HG02623 (cell line): ENCODE results near the gene HNRNPA2B1.
"Not testable (repeated sequence)": the region's sequence is repeated elsewhere in the genome, so short reads cannot be mapped to it uniquely, and the experiment has no call there.

Experiments
- ATAC-seq: cut with Tn5 transposase; IDR thresholded peaks from one replicate; pipeline ENCODE4 v1.9.1; 2021; ENCODE audit warnings: moderate library complexity; ENCODE audit not compliant: unreplicated experiment

Gene HNRNPA2B1

DNA sequence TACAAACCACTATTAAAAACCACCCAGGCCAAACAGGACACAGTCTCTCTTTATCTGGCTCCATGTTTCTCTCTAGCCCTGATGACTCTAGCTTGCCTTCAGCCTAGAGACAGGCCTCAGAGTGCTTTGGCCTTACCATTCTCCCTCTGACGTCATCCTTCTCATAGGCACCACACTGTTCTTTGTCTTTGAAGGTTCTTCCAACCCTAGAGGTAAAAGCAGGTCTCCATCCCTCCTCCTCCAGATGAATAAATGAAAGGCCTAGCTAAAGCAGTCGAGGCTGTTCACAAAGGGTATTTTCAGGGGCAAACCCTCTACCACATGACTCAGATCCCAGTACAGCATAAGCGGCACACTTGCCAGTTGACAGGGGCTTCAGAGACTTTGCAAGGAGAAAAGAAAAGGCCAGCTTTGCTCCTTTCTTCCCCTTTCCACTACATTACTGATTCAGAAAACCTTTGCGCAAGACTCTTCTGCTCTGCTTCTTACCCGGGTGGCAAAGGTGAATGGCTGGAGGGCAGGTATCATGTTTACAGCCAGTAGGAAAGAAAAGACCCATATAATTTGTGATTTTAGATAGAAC is 33.8 kb downstream of the HNRNPA2B1 start:
- ATAC-seq: peak; percentile 37

DNA sequence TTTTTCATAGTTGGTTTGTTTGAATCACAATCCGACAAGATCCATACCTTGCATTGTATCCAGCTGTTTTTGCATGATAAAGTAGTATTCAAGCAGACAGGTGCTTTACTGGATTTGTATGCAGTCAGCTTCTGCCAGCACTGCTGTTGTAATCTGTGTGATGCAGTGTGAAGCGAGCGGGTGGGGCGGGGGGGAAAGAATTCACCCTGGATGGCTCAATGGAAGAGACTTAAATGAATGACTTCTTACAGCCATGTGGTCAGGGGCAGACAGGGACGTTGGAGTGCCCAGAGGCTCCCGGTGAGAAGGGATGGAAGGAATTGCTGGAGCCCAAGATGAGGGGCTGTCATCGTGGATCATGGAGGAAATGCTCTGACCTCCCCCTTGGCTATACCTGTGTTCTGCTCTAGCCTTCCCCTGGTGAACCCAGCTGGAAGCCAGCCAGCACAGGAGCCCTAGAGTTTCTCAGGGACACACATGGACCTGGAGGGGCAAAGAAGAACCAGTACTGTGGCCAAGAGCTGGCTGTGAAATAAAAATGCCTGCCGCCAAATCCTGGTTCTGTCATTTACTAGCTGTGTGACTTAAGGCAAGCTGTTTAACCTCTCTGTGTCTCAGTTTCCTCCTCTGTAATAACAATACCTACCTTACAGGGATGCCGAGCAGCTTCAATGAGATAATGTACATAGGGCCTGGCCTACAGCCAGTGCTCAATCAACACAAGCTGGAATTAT is 34.4 kb downstream of the HNRNPA2B1 start:
- no peak for ATAC-seq

DNA sequence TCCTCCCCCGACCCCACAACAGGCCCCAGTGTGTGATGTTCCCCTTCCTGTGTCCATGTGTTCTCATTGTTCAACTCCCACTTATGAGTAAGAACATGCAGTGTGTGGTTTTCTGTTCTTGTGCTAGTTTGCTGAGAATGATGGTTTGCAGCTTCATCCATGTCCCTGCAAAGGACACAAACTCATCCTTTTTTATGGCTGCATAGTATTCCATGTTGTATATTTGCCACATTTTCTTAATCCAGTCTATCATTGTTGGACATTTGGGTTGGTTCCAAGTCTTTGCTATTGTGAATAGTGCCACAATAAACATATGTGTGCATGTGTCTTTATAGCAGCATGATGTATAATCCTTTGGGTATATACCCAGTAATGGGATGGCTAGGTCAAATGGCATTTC is 36.7 kb downstream of the HNRNPA2B1 start:
- not testable (repeated sequence) for ATAC-seq

DNA sequence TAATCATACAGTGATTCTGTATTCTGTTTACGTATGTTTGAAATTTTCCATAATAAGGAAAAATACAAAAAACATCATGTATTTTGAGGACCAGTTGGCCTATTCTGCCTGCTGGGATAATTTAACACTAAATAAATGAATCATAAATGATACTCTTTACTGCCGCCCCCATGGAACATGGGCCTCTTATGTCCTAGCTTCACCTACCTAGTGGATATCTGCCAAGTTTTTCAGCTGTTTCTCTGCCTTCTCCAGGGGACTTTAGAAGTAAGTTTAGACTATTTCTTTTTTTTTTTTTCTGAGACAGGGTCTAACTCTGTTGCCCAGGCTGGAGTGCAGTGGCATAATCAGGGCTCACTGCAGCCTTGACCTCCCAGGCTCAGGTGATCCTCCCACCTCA is 38.1 kb downstream of the HNRNPA2B1 start:
- no peak for ATAC-seq

DNA sequence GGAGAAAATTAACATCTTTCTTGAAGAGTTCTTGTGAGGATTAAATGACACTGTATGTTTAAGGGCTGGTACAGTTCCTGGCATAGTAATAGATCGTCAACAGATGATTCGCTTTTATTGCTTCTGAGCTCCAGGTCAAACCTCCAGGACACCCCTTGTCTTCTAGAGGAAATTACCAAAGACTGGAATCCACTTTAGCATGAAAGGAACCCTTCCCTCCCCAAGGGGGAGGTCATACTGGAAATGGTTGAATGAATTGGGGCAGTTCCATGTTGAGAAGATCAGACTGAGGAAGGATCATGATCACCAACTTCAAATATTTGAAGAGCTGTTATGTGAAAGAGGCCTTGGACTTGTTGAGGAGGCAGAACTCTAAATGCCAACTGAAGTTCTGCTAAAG is 39.6 kb downstream of the HNRNPA2B1 start:
- ATAC-seq: no peak

DNA sequence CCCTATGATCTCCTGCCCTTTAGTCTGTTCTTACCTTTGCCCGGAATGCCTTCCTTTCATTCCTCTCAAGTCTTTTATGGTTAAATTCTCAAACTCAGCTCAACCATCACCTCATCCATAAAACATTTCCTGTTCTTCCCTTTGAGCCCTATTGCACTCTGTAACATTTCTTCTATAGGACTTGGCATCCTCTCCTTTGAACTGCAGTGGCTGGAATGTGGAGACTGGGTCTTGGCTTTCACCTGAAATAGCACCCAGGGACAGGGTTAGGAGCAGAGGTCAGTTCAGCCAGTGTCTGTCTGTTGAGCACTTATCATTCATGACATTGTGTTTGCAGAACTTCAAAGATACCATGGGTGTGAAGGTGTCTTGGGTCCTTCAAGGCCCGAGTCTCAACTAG is 41.3 kb downstream of the HNRNPA2B1 start:
- ATAC-seq: no peak

DNA sequence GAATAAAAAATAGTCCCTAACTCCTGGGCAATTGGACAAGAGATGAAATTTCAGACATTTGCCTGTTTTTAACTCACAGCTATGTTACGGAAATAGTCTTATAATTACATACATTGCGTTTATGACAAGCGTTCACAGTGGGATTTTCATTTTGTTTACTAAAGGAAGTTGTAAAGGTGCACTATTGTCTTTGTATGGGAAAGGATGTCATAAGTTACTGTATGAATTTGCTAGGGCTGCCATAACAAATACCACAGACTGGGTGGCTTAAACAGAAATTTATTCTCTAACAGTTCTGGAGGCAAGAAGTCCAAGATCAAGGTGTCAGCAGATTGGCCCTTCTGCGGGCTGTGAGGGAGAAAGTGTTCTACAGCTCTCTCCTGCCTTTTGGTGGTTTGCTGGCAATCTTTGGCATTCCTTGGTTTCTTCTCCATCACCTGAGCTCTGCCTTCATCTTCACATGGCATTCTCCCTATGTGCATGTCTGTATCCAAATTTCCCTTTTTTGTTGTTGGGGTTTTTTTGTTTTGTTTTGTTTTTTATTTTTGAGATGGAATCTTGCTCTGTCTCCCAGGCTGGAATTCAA is 42.9 kb downstream of the HNRNPA2B1 start:
- ATAC-seq: no peak

DNA sequence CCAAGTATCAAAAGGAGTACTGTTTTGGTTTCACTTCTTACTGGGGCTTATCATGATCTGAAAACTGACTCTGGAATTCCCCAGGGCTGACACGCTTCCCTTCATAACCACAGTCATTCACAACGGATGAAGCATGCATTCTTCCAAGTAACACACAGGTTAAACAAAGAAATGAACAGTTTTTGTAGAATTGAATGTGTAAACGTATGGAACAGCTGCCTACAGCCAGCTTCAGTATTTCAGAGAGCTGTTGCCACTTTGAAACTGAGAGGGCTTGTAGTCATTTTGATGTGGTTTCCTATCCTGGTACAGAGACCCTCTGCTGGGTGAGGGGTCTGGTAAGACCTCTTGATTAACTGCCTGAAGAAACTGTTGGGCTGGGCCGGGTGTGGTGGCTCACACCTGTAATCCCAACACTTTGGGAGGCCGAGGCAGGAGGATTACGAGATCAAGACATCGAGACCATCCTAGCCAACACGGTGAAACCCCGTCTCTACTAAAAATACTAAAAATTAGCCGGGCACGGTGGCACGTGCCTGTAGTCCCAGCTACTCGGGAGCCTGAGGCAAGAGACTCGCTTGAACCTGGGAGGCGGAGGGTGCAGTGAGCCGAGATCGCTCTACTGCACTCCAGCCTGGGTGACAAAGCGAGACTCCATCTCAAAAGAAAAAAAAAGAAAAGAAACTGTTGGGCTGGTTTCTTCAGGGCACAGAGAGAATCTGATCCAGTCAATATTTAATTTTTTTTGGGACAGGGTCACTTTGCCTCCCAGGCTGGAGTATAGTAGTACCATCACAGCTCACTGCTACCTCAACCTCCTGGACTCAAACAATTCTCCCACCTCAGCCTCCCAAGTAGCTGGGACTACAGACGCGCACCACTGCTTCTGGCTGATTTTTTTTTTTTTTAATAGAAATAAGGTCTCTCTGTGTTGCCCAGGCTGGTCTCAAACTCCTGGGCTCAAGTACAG is 43.8 kb downstream of the HNRNPA2B1 start:
- no peak for ATAC-seq

DNA sequence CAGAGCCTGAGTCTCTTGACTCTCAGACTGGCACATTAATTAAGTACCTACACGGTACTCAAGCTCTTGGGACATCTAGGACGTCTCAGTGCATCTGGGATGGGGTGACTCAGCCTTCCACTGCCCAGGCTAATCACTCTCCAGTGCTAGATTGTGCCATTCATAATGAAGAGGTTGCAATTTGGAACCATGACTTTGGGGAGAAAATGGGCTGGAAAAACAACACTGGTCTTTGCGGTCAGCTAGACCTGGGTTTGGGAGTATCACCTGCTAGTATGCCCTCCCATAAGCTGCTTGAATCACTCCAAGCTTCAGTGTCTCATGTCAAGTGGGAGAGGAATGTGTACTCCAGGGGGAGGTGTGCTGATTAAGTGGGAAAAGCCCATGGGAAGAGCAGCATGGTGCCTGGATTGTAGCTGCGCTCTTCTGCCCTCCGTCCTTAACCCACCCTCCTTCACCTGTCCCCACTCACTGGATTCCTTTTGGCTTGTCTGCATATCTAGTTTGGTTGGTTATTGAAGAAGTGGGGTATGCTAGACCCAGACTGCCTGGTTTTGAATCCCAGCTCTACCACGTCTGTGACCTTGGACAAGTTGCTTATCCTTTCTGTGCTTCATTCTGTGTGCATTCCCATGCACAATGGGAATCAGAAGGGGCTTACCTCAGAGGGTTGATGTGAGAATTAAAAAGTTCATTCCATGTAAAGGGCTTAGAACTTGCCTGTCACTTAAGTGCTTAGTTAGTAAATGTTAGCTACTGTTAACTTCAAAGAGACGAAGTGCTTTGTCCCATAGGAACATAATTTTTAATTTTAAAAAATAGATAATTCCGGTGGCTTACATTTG is 44.8 kb downstream of the HNRNPA2B1 start:
- ATAC-seq: no peak

DNA sequence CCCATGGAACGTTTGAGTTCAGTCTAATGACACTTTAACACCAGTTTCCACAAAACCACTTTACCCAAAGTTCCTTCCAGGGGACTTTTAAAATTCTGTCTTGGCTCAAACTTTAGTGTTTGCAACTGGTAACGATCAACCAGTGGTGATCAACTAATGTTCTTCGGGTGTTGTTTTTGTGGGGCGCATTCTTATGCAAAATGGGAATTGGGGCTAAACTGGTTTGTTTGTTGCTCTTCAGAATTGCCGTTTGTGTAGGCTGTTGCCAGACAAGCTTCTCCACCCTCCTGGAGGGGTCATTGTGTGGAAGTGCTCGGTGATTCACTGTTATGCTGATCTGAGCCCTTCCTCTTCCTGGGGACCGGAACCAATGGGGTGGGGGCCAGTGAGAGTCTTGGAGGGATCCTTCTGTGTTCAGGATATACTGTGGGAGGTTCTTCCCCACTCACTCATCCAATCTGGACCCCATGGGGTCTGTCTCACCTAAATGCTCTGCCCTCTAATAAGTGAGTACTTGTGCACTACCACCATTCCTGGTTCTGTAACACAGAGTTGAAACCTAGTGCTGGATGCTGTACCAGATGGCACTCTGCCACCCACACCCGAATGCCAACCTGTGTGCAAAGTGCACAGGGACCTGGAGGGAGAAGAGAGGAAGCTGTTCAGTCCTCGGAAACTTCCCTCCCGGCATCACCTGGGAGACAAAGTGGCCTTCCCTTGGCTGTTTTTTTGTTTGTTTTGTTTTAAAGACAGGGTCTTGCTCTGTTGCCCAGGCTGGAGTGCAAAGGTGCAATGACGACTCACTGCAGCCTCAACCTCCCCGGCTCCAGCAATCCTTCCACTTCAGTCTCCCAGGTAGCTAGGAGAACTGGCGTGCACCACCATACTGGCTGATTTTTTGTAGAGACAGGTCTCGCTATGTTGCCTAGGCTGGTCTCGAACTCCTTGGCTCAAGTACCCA is 46.4 kb downstream of the HNRNPA2B1 start:
- ATAC-seq: no peak

DNA sequence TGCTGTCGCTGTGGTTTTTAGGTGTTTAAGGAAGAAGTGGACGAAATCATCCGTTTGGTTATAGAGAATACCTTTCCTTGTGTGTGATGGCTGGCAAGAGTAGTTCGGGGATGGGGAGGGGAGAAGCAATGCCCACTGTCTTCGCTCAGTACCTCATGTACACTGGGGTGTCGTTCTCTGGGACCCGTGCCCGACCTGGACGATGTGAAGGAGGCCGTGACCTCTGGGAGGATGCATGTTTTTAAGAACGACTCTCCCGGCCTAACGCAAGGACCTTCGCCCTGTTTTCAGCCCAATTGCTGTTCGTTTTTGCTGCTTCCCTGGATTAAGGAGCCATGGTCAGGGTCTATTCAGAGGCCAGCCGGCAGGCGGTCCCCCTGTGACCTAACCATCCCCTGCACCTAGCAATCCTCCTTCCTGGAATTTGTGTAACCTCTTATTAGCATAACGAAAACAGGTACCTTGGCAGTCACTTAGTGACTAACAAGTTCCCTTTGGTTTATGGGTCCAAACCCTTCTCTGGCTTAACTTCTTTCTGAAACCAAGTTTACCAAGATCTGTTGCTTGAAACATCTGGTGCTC is 47.2 kb downstream of the HNRNPA2B1 start:
- no peak for ATAC-seq

DNA sequence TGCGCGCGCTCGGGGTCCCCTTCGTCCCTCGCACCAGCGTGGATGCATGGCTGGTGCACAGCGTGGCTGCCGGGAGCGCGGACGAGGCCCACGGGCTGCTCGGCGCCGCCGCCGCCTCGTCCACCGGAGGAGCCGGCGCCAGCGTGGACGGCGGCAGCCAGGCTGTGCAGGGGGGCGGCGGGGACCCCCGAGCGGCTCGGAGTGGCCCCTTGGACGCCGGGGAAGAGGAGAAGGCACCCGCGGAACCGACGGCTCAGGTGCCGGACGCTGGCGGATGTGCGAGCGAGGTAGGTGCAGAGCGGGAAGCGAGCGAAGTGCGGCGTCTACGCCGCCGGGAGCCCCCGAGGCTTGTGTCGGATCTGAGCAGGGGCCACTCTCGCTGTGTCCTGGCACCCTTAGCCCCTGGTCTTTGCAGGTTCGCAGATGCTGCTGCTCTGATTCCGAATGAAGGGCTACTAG is 47.7 kb downstream of the HNRNPA2B1 start:
- ATAC-seq: peak; percentile 17

DNA sequence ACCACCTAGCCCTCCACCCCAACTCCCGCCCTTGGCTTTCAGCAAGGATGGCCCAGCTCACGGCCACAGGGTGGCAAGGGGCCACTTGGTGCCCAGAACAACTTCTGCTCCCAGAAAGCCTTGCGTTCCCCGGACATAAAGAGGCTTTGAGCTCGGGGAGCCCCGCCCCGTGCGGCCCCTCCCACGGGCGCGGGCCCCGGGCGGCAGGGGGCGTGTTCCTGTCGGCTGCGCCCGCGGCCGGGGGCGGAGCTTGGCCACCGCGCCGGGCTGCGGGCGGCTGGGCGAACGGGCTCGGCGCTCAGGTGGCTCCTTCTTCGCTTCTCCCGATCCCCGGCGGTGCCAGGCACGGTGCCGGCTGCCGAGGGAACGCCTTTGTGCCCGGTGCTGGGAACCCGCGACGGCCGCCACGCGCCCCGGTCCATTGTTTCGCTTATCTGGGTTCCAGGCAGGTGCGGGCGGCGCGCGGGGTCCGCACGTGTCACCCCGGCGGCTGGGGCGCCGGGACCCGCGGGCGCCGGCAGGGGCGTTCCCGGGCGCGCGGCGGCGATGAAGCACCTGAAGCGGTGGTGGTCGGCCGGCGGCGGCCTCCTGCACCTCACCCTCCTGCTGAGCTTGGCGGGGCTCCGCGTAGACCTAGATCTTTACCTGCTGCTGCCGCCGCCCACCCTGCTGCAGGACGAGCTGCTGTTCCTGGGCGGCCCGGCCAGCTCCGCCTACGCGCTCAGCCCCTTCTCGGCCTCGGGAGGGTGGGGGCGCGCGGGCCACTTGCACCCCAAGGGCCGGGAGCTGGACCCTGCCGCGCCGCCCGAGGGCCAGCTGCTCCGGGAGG is 48.4 kb downstream of the HNRNPA2B1 start, which contains the start of gene NFE2L3:
Gene NFE2L3, plus strand, starts transcription at position 246 of the 829 bp plus-strand sequence. Its CDS starts 301 bp downstream, at position 547.
- peak; percentile 64 for ATAC-seq

DNA sequence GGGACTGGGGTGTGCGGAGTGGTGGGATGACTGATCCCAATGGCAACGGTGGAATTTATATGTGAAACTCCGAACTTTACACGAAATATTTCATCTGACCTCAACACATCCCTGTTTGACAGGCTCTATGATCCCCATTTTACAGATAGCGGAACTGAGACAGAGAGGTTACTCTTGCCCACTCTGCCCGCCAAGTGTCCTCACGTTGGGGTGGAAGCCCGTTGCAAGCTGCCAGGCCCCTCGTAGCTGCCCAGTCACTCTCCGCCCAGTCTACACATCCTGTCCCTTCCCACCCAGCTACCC is 48.9 kb downstream of the HNRNPA2B1 start:
- no peak for ATAC-seq

DNA sequence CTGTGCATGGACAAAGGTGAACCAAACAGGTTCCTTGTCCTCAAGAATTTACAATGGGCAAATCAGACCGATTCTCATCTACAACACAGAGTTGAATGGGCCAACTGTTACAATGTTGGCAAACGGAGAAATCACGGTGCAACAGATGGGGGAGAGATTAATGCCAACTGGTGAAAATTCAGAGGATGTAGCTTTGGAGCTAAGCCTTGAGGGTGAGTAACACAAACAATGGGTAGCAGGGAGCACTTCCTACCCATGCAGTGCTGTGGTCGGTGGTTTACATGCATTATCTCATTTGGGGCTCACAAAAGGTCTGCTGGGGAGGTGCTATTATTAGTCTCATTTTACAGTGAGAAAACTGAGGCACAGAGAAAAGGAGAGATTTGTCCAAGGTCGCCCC is 49.5 kb downstream of the HNRNPA2B1 start:
- ATAC-seq: no peak

DNA sequence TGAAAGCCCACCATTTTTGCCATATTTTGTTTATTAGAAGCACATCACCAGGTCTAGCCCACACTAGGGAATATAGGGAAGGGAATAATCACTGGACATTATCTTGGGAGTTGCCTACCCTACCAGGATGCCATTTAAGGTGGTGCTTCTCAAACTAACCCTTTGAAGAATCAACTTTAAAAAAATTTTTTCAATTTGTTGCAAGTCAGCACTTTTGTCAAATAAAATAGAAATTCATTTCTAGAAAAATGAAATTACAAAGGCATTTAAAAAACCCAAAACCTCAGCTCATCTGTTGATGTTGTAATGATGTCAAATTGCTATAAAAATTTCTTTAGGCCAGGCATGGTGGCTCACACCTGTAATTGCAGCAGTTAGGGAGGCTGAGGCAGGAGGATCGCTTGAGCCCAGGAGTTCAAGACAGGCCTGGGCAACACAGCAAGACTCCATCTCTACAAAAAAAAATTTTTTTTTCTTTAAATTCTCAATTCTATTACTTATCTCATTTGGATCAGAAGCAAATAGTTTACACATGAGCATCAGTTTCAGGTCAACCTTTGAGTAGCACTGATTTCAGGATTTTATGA is 51.1 kb downstream of the HNRNPA2B1 start:
- no peak for ATAC-seq

DNA sequence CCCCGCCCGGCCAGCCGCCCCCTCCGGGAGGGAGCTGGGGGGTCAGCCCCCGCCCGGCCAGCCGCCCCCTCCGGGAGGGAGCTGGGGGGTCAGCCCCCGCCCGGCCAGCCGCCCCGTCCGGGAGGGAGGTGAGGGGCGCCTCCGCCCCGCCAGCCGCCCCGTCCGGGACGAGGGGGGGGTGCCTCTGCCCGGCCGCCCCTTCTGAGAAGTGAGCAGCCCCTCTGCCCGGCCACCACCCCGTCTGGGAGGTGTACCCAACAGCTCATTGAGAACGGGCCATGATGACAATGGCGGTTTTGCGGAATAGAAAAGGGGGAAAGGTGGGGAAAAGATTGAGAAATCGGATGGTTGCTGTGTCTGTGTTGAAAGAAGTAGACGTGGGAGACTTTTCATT is 52.2 kb downstream of the HNRNPA2B1 start:
- ATAC-seq: not testable (repeated sequence)
